ENCODE data around the gene RPL10L. TPM values are rescaled to one million over a fixed set of nuclear protein-coding genes. Genes with fewer than 3 reads are reported as not detected.

The RPL10L gene
- polyA plus RNA-seq (ENCODE audit: insufficient read length) = not detected

DNA sequence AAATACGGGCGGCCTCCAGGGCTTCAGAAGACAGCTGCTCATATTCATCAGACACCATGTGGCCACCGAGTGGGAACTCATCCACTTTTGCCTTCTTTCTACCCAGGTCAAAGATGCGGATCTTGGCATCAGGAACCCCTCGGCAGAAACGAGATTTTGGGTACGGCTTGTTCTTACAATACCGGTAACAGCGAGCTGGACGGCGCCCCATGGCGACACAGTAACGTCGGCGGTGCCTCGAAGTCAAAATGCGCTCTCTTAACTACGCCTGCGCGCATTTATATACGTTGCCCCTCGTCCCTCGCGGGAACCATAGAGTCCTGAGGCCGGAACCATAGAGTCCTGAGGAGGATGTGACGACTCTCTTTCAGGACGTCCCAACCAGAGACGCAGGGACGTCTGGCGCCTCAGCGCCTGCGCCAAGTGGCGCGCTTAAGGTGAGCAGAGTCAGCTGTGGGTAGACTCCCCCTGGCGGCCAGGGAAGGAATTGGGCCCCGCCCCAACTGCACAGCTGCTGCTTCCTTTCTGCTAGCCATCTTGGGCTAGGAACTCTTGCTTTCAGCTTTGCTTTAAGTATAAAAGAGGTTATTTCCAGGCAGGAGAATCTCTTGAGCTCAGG lies at the start of gene RPL10L:
Gene RPL10L (minus strand): TSS at position 256 of the 619 bp plus-strand sequence. CDS start 45 bp downstream, at position 211.
- DNase-seq = no peak

DNA sequence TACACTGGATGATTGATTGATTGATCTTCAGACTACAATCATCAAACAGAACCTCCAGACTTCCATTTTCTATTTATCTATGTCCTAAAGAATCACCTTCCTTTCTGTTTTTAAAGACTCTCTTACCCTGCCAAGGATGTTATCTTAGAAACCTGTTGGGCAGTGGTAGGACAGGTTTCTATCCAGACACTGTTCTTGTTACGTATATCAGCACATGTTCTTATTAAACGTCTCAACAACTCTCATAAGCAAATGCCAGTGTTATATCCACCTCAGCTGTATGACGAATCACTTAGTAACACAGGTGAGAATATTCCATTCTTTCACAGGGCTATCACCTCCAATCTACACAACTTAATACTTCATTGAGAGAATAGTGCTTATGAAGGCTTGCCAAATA lies 40.2 kb upstream of the RPL10L start:
- DNase-seq = no peak

DNA sequence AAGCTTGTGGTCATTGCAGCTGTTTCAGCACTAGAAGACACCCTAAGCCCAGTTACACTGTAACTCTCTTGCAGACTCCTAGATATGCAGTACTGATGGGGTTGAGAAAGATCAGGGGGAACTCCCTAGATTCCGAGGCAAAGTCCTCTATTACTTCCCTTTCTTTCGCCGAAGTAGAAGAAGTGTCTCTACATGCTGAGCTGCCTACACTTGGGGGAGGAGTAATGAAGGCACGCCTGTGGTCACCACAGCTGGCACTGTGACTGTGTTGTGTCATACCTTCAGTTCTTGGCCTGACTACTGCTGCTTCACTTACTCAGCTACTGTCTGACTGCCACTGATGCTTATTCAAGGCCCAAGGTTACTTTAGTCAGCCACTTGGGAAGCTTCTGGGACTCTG lies 35.1 kb upstream of the RPL10L start:
- DNase-seq = no peak

DNA sequence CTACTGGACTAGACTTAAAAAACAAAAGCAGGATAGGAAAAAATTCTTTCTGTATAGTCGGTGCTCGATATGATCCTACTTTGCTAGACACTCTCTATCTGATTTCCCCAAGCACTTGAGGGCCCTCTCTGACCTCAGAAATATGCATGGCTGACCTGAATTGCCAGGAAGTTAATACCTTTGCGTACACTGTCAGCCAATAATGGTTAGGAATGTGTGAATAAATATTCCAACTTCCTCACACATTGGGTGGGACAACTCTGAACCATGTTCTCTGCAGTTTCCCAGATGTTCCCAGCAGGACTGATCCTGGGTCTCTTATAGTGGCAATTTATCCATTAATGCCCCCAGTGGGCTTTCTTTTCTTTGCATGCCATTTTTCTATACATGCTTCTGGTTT lies 20.5 kb upstream of the RPL10L start:
- no peak for DNase-seq

DNA sequence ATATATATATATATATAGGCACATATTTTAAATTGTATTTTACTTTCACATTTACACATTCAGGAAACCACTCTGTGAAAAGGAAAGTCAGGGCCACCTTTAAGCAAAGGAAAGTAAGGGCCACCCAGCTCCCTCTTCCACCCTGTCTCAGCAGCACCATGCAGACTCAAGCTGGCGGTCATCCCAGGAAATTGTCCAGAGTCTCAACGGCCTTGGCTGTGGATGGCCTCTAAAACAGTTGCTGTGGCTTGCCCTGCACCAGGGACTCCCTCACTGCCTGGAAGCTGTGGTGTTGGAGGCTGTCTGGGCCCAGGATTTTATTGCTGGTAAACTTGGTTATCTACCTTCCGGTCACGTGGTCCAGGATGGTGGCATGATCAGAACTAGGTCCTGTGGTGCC lies 11.8 kb upstream of the RPL10L start:
- DNase-seq = no peak

DNA sequence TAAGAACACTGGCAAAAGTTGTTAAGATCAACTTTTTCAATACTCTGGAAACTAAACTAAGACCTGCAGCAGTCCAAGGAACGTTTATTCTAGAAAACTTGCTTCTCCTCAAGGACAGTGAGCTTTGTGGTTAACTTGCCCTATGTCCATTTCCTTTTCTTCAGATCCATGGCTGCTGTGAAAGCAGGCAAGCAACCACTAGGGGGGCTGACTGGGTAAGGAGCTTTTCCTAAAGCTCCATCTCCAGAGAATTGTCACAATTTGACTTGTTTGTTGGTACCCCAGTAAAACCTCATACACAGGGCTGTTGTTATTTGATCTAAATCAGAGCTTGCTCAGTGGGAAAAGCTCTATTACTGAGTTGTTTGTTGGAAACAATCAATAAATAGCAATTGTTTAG lies 10.1 kb upstream of the RPL10L start:
- DNase-seq = no peak

DNA sequence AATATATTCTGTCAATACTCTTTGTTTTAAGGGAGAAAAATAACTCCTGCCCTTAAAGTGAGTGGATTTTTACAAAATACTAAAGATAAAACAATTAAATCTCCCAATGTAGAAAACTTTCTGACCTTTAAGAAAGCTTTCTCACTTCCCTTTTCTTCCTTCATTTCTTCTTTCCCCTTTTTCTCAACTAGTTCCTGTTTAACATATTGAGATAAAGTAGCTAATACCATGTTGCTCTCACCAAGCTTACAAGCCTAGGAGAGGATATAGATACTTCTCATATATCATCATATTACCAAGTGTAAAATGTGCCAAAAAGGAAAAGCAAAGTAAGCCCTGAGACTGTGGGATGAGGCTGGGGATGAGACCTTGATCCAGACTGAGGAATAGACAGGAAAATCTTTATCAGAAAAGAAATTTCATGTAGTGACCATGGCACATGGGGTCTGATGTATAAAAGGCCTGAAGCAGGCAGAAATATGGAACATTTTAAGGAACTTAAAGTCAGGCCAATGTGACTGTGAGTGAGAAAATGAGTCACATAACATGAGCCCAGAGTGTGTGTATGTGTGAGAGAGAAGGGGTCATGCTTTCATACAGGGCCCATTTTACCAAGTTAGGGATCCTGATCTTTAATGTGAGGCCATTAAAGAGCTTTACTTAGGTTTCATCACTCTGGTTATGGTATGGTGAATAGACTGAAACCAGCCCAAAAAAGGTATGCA lies 1.6 kb upstream of the RPL10L start:
- no peak for DNase-seq

DNA sequence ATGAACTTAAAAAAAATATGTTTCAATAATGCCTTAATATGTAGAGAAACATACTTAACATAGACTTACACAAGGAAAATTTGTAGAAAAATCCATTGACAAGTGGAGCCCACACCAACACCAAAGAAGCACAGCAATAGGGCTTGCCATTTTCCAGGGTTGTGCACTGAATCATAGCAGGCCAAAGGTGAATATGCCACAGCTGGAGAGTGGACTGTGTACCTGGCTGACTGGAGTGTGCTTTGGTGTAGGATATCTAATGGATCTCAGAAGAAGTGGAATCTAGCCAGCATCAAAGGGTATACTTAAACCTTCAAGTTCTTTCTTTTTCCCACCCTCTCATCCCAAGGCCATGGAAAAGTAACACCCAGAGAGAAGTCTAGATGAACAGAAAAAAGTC lies 4.8 kb downstream of the RPL10L start:
- DNase-seq = no peak

DNA sequence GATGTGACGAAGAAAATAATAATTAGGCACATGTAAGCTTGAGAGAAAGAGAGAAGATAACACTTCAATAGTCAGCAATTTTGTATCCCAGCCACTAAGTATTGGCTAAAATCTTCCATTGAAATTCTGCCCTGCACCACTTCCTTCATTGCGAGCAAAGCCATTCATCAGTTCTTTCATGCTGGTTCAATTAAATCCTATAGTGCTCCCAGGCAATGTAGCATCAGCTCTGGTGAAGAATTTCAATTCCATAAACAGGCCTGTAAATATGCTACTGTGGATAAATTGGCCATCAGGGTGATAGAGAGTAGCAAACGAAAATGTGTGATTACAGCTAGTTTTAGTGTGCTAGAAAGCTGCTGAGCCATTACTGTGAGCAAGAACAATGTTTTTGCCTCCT lies 24.7 kb downstream of the RPL10L start:
- DNase-seq = no peak
